OCI-LY3 (cell line): ENCODE results near the gene CEACAM4.

Experiments
- EZH2phosphoT487 ChIP-seq: fragments of 200-600 bp; shearing (Covaris generic); IDR thresholded peaks from 2 replicates; pipeline ENCODE4 v1.6.1; 2018; ENCODE audit warnings: antibody characterized with exemption, mixed run types, low read depth
- TF ChIP-seq, protein P1 (sequence below): fragments of 200-600, 300-600 bp; sonication (generic); IDR thresholded peaks from 2 replicates; pipeline ENCODE4 v1.5.1; 2014; ENCODE audit warnings: antibody characterized with exemption, low read length, low read depth

DNA sequence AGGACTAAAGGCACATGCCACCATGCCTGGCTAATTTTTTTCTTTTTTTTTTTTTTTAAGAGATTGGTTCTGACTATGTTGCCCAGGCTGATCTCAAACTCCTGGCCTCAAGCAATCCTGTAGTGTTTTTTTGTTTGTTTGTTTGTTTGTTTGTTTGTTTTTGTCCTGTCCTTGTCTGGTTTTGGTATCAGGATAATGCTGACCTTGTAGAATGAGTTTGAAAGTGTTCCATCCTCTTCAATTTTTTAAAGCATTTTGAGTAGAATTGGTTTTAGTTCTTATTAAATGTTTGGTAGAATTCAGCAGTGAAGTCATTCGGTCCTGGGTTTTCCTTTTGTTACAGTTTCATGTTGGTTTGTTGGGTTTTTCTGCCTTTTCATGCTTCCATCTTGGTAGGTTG is 19.2 kb downstream of the CEACAM4 start:
- TF ChIP-seq, protein P1, sequence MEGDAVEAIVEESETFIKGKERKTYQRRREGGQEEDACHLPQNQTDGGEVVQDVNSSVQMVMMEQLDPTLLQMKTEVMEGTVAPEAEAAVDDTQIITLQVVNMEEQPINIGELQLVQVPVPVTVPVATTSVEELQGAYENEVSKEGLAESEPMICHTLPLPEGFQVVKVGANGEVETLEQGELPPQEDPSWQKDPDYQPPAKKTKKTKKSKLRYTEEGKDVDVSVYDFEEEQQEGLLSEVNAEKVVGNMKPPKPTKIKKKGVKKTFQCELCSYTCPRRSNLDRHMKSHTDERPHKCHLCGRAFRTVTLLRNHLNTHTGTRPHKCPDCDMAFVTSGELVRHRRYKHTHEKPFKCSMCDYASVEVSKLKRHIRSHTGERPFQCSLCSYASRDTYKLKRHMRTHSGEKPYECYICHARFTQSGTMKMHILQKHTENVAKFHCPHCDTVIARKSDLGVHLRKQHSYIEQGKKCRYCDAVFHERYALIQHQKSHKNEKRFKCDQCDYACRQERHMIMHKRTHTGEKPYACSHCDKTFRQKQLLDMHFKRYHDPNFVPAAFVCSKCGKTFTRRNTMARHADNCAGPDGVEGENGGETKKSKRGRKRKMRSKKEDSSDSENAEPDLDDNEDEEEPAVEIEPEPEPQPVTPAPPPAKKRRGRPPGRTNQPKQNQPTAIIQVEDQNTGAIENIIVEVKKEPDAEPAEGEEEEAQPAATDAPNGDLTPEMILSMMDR, result no peak
- no peak for TF ChIP-seq EZH2phosphoT487
